ENCODE data around the gene SMIM36.
"Not testable (repeated sequence)": the region's sequence is repeated elsewhere in the genome, so short reads cannot be mapped to it uniquely, and the experiment has no call there.

SMIM36 gene

GRCh38 chr17:55500103-55500502 lies 11.1 kb downstream of the SMIM36 start:
- DNase-seq: no peak

- peak; percentile 43 for DNase-seq
Observed at GRCh38 chr17:55496094-55496881, 15.0 kb downstream of the SMIM36 start.

- no peak for DNase-seq
Observed at GRCh38 chr17:55495239-55495638, 16.0 kb downstream of the SMIM36 start.

- no peak for DNase-seq
Observed at GRCh38 chr17:55492781-55493341, 18.4 kb downstream of the SMIM36 start.

GRCh38 chr17:55490376-55490775 lies 20.9 kb downstream of the SMIM36 start:
- DNase-seq: no peak

- DNase-seq: no peak
Observed at GRCh38 chr17:55487695-55488432, 23.4 kb downstream of the SMIM36 start.

GRCh38 chr17:55484575-55484974 lies 26.7 kb downstream of the SMIM36 start:
- DNase-seq: no peak

- DNase-seq: no peak
Observed at GRCh38 chr17:55482591-55483389, 28.5 kb downstream of the SMIM36 start.

- no peak for DNase-seq
Observed at GRCh38 chr17:55480631-55481315, 30.5 kb downstream of the SMIM36 start.

- DNase-seq: no peak
Observed at GRCh38 chr17:55479903-55480302, 31.3 kb downstream of the SMIM36 start.

- peak; percentile 35 for DNase-seq
Observed at GRCh38 chr17:55478971-55479370, 32.3 kb downstream of the SMIM36 start.

GRCh38 chr17:55466671-55467070 lies 44.6 kb downstream of the SMIM36 start:
- no peak for DNase-seq

GRCh38 chr17:55465771-55466170 lies 45.5 kb downstream of the SMIM36 start:
- not testable (repeated sequence) for DNase-seq

GRCh38 chr17:55463600-55463999 lies 47.7 kb downstream of the SMIM36 start:
- DNase-seq: no peak

- DNase-seq: peak; percentile 56
Observed at GRCh38 chr17:55462711-55463110, 48.5 kb downstream of the SMIM36 start.

GRCh38 chr17:55462234-55462633 lies 49.0 kb downstream of the SMIM36 start:
- no peak for DNase-seq

GRCh38 chr17:55458978-55459377 lies 52.3 kb downstream of the SMIM36 start:
- DNase-seq: peak; percentile 87

- DNase-seq: no peak
Observed at GRCh38 chr17:55458287-55458900, 52.9 kb downstream of the SMIM36 start.

- DNase-seq: no peak
Observed at GRCh38 chr17:55456307-55457240, 54.7 kb downstream of the SMIM36 start.

GRCh38 chr17:55454906-55455474 lies 56.3 kb downstream of the SMIM36 start:
- peak; percentile 93 for DNase-seq
